ENCODE measurements around the gene ITIH4. TPM values are rescaled to one million over a fixed set of nuclear protein-coding genes. Genes with fewer than 3 reads are reported as not detected.

The ITIH4 gene
- total RNA-seq, 3 donors from 2014 or later (not counting 1 experiment from before 2014, with no cell fraction given): 28.2 to 33.0 (median 32.8) TPM

- DNase-seq: no peak
- ATAC-seq: no peak
- 93% methylated on average over 10 of the region's 10 CpGs for WGBS (ENCODE audit: insufficient coverage)
- no peaks in the 10 kb centered on the region for H3K36me3 Mint-ChIP-seq
- intact Hi-C loops (cut with micrococcal nuclease): no loop called here
- H3K27ac ChIP-seq (ENCODE audit: low read length): no peak overlapping the region
- TF ChIP-seq, protein P1, sequence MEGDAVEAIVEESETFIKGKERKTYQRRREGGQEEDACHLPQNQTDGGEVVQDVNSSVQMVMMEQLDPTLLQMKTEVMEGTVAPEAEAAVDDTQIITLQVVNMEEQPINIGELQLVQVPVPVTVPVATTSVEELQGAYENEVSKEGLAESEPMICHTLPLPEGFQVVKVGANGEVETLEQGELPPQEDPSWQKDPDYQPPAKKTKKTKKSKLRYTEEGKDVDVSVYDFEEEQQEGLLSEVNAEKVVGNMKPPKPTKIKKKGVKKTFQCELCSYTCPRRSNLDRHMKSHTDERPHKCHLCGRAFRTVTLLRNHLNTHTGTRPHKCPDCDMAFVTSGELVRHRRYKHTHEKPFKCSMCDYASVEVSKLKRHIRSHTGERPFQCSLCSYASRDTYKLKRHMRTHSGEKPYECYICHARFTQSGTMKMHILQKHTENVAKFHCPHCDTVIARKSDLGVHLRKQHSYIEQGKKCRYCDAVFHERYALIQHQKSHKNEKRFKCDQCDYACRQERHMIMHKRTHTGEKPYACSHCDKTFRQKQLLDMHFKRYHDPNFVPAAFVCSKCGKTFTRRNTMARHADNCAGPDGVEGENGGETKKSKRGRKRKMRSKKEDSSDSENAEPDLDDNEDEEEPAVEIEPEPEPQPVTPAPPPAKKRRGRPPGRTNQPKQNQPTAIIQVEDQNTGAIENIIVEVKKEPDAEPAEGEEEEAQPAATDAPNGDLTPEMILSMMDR (IDR thresholded peaks at IDR 0.05): no peak
- H3K9me3 ChIP-seq (ENCODE audit: control insufficient read depth, insufficient read depth, low read length): no peaks in the 10 kb centered on the region
- no peak overlapping the region for H3K4me3 ChIP-seq (ENCODE audit: low read length)
- no peaks in the 10 kb centered on the region for H3K9me3 Mint-ChIP-seq
- H3K27me3 ChIP-seq (ENCODE audit: control insufficient read depth, insufficient read depth, low read length): no peaks in the 10 kb centered on the region
- H3K36me3 ChIP-seq (ENCODE audit: control insufficient read depth, insufficient read depth, low read length): no peaks in the 10 kb centered on the region
- no peaks in the 10 kb centered on the region for H3K4me1 ChIP-seq (ENCODE audit: control insufficient read depth, insufficient read depth, low read length)
- no peaks in the 10 kb centered on the region for H3K4me1 Mint-ChIP-seq
- H3K4me3 Mint-ChIP-seq: no peak overlapping the region
- no peak overlapping the region for H3K27ac Mint-ChIP-seq
- no peaks in the 10 kb centered on the region for H3K27me3 Mint-ChIP-seq (ENCODE audit: low read depth in 2 of 2)
Observed at GRCh38 chr3:52816654-52817053, 13.8 kb downstream of the ITIH4 start.

DNA sequence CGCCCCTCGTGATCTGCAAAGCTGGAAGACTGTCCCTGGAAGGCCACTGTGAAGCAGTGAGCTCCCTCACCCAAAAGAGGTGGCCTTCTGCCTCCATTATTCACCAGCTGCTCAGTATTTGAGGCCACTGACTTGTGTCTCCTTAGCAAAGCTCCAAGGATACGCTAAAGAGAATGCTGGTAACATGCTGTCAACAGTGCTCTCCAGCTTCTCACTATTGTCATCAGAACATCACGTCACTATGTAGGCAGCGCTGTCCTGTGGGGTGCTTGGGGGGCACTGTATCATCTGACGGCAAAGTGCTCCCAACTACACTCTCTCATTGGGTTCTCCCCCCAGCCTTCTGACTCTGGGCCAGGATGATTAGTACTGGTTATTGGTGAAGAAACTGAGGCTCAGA lies 14.3 kb downstream of the ITIH4 start:
- ATAC-seq (no peak), DNase-seq (no peak)
- Mint-ChIP-seq H3K4me3 (no peak overlapping the region), H3K27ac (no peak overlapping the region), H3K9me3 (no peaks in the 10 kb centered on the region), H3K4me1 (no peaks in the 10 kb centered on the region), H3K27me3 (ENCODE audit: low read depth in 2 of 2) (no peaks in the 10 kb centered on the region), H3K36me3 (no peaks in the 10 kb centered on the region)
- no peaks in the 10 kb centered on the region for H3K9me3 ChIP-seq (ENCODE audit: control insufficient read depth, insufficient read depth, low read length)
- 88% methylated on average over 5 of the region's 6 CpGs for WGBS (ENCODE audit: insufficient coverage)
- no peaks in the 10 kb centered on the region for H3K36me3 ChIP-seq (ENCODE audit: control insufficient read depth, insufficient read depth, low read length)
- TF ChIP-seq, protein P1 (IDR thresholded peaks at IDR 0.05): no peak
- H3K27me3 ChIP-seq (ENCODE audit: control insufficient read depth, insufficient read depth, low read length): no peaks in the 10 kb centered on the region
- H3K4me1 ChIP-seq (ENCODE audit: control insufficient read depth, insufficient read depth, low read length): no peaks in the 10 kb centered on the region
- intact Hi-C loops (cut with micrococcal nuclease): no loop called here
- no peak overlapping the region for H3K27ac ChIP-seq (ENCODE audit: low read length)
- no peak overlapping the region for H3K4me3 ChIP-seq (ENCODE audit: low read length)

DNA sequence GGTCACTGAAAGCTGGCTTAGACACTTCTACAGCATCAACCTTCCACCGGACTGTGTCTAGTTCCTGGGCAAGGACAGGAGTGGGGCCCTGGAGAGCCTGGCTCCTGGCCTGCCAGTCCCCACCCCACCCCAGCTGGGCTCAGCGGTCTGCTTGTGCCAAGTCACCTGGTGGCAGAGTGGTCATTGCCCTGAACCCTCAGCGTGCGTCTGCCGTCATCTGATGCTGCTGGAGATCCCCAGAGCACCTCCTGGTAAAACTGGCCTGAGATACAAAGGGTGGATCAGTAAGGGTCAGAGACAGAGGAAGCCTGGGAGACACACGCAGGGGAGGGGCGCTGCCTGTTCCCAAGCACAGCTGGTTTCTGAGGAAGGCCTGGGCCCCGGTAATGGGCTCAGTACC lies 16.7 kb downstream of the ITIH4 start:
- Histone ChIP-seq H3K27me3 (ENCODE audit: control insufficient read depth, insufficient read depth, low read length) (no peaks in the 10 kb centered on the region), H3K36me3 (ENCODE audit: control insufficient read depth, insufficient read depth, low read length) (no peaks in the 10 kb centered on the region), H3K9me3 (ENCODE audit: control insufficient read depth, insufficient read depth, low read length) (no peaks in the 10 kb centered on the region), H3K4me3 (ENCODE audit: low read length) (no peak overlapping the region), H3K4me1 (ENCODE audit: control insufficient read depth, insufficient read depth, low read length) (no peaks in the 10 kb centered on the region), H3K27ac (ENCODE audit: low read length) (no peak overlapping the region)
- intact Hi-C loops (cut with micrococcal nuclease): no loop called here
- Mint-ChIP-seq H3K4me3 (no peak overlapping the region), H3K4me1 (peaks cover 0 to 11% of the 10 kb centered on the region in 2 donors), H3K9me3 (no peaks in the 10 kb centered on the region), H3K27ac (no peak overlapping the region), H3K36me3 (no peaks in the 10 kb centered on the region), H3K27me3 (ENCODE audit: low read depth in 2 of 2) (no peaks in the 10 kb centered on the region)
- WGBS (ENCODE audit: insufficient coverage): 97% methylated on average over 8 of the region's 8 CpGs
- DNase-seq (no peak), ATAC-seq (no peak)
- TF ChIP-seq, protein P1 (IDR thresholded peaks at IDR 0.05): no peak

- H3K4me3 ChIP-seq (ENCODE audit: low read length): no peak overlapping the region
- intact Hi-C loops (cut with micrococcal nuclease): no loop called here
- peak overlapping the region in 1 of 2 donors; percentile 18 for H3K27ac Mint-ChIP-seq
- no peak for DNase-seq
- H3K4me3 Mint-ChIP-seq: no peak overlapping the region
- no peaks in the 10 kb centered on the region for H3K36me3 ChIP-seq (ENCODE audit: control insufficient read depth, insufficient read depth, low read length)
- H3K27me3 Mint-ChIP-seq (ENCODE audit: low read depth in 2 of 2): no peaks in the 10 kb centered on the region
- no peaks in the 10 kb centered on the region for H3K9me3 ChIP-seq (ENCODE audit: control insufficient read depth, insufficient read depth, low read length)
- H3K9me3 Mint-ChIP-seq: no peaks in the 10 kb centered on the region
- no peaks in the 10 kb centered on the region for H3K36me3 Mint-ChIP-seq
- TF ChIP-seq, protein P1 (IDR thresholded peaks at IDR 0.05): no peak
- no peak for ATAC-seq
- H3K4me1 ChIP-seq (ENCODE audit: control insufficient read depth, insufficient read depth, low read length): peaks cover 15% of the 10 kb centered on the region
- 88% methylated on average over 7 of the region's 7 CpGs for WGBS (ENCODE audit: insufficient coverage)
- no peaks in the 10 kb centered on the region for H3K27me3 ChIP-seq (ENCODE audit: control insufficient read depth, insufficient read depth, low read length)
- peaks cover 0 to 23% of the 10 kb centered on the region in 2 donors for H3K4me1 Mint-ChIP-seq
- no peak overlapping the region for H3K27ac ChIP-seq (ENCODE audit: low read length)
Observed at GRCh38 chr3:52811452-52812011, 18.9 kb downstream of the ITIH4 start.

All from natural killer cell (primary cell).